Measurements from ENCODE around the gene HMGB3. TPM values are rescaled to one million over a fixed set of nuclear protein-coding genes. Genes with fewer than 3 reads are reported as not detected.

Gene HMGB3
- total RNA-seq, 2 experiments from 2014 or later, result 24.5 to 25.4 TPM

DNA sequence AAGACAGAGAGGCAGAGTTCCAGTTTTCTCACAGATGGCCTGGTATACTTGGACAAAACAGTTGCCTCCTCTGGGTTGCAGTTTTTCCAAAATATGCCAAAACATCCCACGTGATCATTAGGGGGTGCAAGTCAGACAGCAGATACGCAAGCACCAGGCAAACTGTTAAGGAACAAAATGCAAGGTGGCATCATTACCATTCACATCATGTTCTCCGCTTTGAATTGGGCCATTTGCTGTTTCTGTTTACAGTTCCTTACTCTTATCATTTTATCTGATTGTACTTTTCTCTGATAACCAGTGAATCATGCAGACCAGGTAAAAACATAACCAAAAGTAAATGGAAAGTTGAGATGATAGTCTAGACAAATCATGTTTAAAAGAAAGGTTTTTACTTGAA lies 16.4 kb upstream of the HMGB3 start:
- ChIA-PET CTCF (no interaction called here), POLR2A (no interaction called here)
- DNase-seq, result no peak
- intact Hi-C loops (cut with micrococcal nuclease), result no loop called here
- H3K27ac Mint-ChIP-seq, result no peak overlapping the region
- H3K4me3 Mint-ChIP-seq, result no peak overlapping the region
- no peak for ATAC-seq
- no peaks in the 10 kb centered on the region for H3K36me3 Mint-ChIP-seq (ENCODE audit: low read depth)
- H3K9me3 Mint-ChIP-seq, result no peaks in the 10 kb centered on the region
- no peaks in the 10 kb centered on the region for H3K27me3 Mint-ChIP-seq
- TF ChIP-seq, protein P1, sequence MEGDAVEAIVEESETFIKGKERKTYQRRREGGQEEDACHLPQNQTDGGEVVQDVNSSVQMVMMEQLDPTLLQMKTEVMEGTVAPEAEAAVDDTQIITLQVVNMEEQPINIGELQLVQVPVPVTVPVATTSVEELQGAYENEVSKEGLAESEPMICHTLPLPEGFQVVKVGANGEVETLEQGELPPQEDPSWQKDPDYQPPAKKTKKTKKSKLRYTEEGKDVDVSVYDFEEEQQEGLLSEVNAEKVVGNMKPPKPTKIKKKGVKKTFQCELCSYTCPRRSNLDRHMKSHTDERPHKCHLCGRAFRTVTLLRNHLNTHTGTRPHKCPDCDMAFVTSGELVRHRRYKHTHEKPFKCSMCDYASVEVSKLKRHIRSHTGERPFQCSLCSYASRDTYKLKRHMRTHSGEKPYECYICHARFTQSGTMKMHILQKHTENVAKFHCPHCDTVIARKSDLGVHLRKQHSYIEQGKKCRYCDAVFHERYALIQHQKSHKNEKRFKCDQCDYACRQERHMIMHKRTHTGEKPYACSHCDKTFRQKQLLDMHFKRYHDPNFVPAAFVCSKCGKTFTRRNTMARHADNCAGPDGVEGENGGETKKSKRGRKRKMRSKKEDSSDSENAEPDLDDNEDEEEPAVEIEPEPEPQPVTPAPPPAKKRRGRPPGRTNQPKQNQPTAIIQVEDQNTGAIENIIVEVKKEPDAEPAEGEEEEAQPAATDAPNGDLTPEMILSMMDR (IDR thresholded peaks at IDR 0.05), result no peak
- no peaks in the 10 kb centered on the region for H3K4me1 Mint-ChIP-seq (ENCODE audit: low read depth)

DNA sequence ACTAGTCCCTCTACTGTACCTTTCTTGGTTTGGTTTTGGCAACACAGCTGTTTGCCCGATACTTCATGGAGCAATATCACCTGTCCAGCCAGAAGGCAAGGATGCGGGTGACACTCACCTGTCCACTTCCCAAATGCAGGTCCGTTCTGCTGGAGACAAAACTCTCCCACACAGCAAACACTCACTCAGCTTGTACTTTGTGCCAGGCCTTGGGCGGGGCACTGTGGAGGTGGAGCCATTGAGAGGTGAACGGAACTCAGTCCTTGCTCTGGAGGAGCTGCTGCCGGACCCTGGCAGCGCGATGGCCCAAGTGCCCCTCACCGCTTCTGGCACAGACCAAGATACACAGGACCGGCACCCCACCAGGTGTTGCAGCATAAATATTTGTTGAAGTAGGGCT lies 15.3 kb upstream of the HMGB3 start:
- no peak overlapping the region for H3K27ac Mint-ChIP-seq
- no peaks in the 10 kb centered on the region for H3K4me1 Mint-ChIP-seq (ENCODE audit: low read depth)
- no peaks in the 10 kb centered on the region for H3K9me3 Mint-ChIP-seq
- H3K4me3 Mint-ChIP-seq, result no peak overlapping the region
- POLR2A ChIA-PET, result no interaction called here
- H3K27me3 Mint-ChIP-seq, result no peaks in the 10 kb centered on the region
- TF ChIP-seq, protein P1 (IDR thresholded peaks at IDR 0.05), result no peak
- DNase-seq (no peak), ATAC-seq (no peak)
- CTCF ChIA-PET, result no interaction called here
- intact Hi-C loops (cut with micrococcal nuclease), result no loop called here
- no peaks in the 10 kb centered on the region for H3K36me3 Mint-ChIP-seq (ENCODE audit: low read depth)

DNA sequence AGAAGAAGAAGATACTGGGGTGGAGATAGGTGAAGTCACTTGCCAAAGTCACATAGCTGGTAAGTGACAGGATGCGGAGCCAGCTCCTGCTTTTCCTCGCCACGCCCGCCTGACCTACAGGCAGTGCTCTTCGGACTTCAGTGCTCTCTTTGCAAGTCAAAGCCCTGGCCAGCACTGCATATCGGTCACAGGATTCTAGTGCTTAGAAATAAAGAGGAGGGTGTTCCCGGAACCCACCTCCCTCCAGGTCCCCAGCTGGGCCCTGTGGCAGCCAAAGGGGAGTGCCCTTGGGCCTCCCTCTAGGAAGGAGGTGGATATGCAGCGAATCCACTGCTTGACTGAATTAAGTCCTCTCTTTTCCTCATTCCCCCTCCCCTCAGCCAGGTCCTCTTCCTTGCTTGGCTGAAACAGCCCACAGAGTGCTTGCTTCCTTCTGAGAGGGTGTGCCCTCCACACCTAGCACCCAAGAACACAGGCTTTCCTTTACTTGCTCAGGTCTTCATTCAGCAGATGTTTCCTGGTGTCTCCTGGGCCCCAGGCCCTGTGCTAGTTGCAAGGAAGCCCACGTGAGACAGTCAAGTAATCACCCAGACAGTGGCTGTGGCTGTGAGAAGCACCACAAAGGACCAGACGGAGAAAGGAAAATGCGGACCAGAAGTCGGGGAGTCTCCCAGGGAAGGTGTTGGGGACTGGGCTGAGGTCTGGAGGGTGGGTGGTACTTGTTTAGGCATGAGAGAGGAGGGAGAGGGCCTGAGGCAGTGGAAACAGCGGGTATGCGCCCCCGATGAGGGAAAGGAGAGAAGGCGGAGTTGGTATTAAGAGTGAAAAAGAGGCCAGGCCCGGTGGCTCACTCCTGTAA lies 14.0 kb upstream of the HMGB3 start:
- H3K27me3 Mint-ChIP-seq, result no peaks in the 10 kb centered on the region
- no peak overlapping the region for H3K27ac Mint-ChIP-seq
- H3K9me3 Mint-ChIP-seq, result no peaks in the 10 kb centered on the region
- CTCF ChIA-PET, result no interaction called here
- DNase-seq (no peak), ATAC-seq (no peak)
- TF ChIP-seq, protein P1 (IDR thresholded peaks at IDR 0.05), result no peak
- H3K4me3 Mint-ChIP-seq, result no peak overlapping the region
- H3K4me1 Mint-ChIP-seq (ENCODE audit: low read depth), result no peaks in the 10 kb centered on the region
- intact Hi-C loops (cut with micrococcal nuclease), result no loop called here
- POLR2A ChIA-PET, result no interaction called here
- no peaks in the 10 kb centered on the region for H3K36me3 Mint-ChIP-seq (ENCODE audit: low read depth)

DNA sequence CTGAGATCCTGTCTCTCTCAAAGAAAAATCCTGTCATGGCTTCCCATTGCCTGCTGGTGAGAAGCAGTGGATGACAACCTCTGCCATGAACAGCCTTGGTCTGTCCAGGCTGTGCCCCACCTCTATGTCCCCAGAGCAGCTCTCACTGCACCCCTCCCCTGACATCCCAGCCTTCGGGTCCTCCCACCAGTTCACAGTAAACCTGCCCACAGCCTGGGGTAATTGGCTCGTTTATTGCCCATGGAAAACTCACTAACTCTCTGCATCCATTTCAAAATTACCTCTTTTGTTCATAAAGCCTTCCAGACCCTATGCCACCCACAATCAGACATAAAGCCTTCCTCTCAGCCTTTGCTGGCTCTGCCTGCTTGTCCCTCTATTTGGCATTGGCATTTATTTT lies 10.7 kb upstream of the HMGB3 start:
- no peak overlapping the region for H3K4me3 Mint-ChIP-seq
- CTCF ChIA-PET, result no interaction called here
- TF ChIP-seq, protein P1 (IDR thresholded peaks at IDR 0.05), result no peak
- DNase-seq (no peak), ATAC-seq (no peak)
- intact Hi-C loops (cut with micrococcal nuclease), result no loop called here
- H3K36me3 Mint-ChIP-seq (ENCODE audit: low read depth), result no peaks in the 10 kb centered on the region
- POLR2A ChIA-PET, result no interaction called here
- no peaks in the 10 kb centered on the region for H3K9me3 Mint-ChIP-seq
- H3K4me1 Mint-ChIP-seq (ENCODE audit: low read depth), result peaks cover 3% of the 10 kb centered on the region
- no peak overlapping the region for H3K27ac Mint-ChIP-seq
- H3K27me3 Mint-ChIP-seq, result no peaks in the 10 kb centered on the region

DNA sequence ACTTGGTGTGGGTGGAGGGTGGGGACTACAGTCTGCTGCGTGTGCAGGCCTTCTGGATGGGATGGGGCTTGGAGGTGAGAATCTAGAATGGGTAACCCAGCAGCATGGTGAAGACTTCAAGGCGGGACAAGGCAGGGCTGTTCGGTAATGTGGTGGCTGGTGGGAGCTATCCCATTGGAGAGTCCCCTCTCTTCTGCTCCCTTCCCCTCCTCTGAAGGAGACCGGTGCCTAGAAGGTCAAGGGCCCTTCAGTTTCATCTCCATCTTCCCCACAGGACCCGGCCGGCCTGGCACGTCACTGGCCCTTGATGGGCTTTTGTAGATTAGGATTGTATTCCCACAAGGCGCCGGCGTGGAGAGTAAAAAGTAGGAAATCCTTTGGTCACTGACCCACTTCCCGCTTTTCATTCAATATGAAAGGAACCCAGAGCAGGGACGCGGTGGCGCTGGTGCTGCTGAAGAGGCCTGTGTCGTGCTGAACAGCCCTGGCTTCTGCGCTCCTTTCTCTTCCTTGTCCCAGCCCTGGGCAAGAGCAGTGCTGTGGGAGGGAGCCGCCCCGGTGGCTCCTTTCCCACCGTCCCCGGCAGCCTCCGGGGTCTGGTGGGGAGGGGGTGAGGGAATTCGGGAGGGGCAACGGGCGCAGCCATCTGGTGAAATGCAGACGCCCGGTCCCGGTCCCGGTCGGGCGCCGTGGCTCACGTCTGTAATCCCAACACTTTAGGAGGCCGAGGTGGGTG lies 7.3 kb upstream of the HMGB3 start:
- H3K27me3 Mint-ChIP-seq, result no peaks in the 10 kb centered on the region
- H3K4me1 Mint-ChIP-seq (ENCODE audit: low read depth), result peaks cover 3% of the 10 kb centered on the region
- H3K9me3 Mint-ChIP-seq, result no peaks in the 10 kb centered on the region
- TF ChIP-seq, protein P1 (IDR thresholded peaks at IDR 0.05), result no peak
- CTCF ChIA-PET, result no interaction called here
- no peaks in the 10 kb centered on the region for H3K36me3 Mint-ChIP-seq (ENCODE audit: low read depth)
- DNase-seq (peak; percentile 23), ATAC-seq (no peak)
- POLR2A ChIA-PET, result no interaction called here
- no peak overlapping the region for H3K4me3 Mint-ChIP-seq
- no peak overlapping the region for H3K27ac Mint-ChIP-seq
- intact Hi-C loops (cut with micrococcal nuclease), result no loop called here

Data from activated CD8-positive, alpha-beta T cell treated with anti-CD3 and anti-CD28 coated beads for 36 hours (primary cell).